Myocyte (in vitro differentiated cells): ENCODE results near the gene NOL9. TPM values are rescaled to one million over a fixed set of nuclear protein-coding genes. Genes with fewer than 3 reads are reported as not detected.
A peak's percentile ranks its signal among the peaks of the same experiment; 100 is the strongest.

Experiments used
- DNase-seq: peaks from one replicate; pipeline ENCODE4 v3.0.0-alpha.2; 2012; ENCODE audit warnings: low read depth
- total RNA-seq: library from RNA; depleted of rRNA; stranded (reverse); fragments of >200 nt; gene quantifications from 2 replicates; pipeline ENCODE4 v1.2.3, GENCODE V29; 2014

Gene NOL9
- total RNA-seq, 1 donor from 2014 or later: 25.4 TPM

DNA sequence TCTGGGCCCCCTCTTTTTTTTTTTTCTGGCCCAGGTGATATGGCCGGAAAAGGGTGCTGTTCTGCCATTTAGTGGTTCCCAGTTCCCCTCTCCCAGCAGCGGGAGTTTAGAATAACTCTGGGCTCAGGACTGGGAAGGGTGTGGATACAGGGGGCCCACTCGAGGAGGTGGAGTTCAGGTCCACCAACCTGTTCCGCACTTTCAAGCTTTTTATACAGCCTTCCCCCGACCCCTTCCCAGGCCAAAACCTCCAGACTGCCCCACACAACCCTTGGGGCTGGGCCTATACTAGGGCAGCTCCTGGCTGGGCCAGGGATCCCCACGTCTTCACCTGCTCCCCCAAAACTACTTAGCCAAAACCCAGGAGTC, 63.2 kb downstream of the NOL9 start:
- no peak for DNase-seq

DNA sequence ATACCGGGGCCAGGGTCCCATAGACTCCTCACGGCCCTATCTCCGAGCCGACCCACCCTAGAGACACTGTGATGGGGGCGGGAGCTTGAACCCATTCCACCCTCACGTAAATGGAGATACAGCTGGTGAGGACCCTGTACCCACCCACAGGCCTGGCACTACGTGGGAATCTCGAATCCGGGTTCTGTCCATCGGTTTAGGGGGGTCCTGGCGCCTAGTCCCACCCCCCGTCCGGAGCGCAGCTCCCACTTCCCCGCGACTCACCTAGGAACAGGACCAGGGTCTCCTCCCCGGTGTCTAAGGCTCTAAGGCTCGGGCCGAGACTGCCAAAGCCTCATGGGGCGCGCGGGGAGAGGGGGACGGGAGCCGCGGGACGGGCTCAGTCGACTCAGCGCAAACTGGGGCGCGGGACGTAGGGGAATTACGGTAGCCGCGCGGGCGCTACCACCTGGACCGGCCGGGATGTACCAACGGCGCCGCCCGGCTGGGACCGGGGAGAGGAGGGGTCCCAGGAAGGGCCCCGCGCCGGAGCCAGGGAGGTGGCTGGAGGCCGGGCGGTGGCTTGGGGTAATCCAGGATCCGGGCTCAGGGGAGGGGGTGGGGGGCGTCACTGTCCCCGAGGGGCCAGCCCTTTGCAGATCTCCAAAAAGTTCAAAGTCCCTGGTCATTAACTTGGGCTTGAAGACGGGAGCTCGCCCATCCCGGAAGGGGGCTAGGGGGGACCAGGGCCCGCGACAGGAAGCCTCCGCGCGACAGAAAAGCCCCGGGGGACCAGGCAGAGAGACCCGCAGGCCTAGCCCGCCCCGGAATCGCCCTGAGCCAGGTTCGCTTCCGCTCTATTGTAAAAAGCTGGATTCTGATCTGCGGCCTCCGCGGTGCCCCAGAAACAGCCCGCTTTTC, 63.9 kb downstream of the NOL9 start:
- DNase-seq: peak; percentile 73

DNA sequence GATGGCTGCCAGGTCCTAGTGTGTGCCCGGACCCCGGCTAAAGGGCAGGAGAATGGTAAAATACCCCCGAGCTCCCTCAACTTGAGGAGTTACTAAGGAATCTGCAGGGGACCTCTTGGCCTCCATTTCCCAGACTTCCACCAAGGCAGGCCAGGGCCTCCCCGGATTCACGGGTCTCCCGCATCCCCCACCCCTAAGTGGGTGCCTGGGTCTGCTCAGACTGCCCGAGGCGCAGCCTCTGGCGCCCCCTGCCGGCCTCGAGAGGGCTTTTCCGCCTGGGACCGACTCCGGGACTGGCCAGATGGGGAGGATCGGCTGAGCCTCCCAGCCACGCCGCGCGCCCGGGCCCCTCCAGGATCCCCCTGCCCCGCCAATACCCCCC, 64.5 kb downstream of the NOL9 start:
- peak; percentile 74 for DNase-seq

DNA sequence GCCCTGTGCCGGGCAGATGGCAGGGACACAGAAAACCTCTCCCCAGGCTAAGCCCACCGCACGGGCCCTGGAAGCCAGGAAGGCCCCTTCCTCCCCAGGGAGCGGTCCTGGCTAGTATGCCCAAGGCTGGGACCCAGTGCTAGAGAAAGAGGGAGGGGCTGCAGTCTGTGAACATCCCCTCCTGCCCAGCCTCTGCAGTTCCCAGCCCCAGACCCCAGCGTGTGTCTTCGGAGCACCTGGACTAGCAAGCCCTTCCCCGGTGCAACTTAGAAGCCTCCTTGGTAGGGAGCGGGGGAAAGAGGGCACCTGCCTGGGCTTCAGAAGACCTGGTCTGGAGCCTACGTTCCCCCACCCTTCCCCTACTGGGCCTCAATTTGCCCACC, 64.9 kb downstream of the NOL9 start:
- DNase-seq: no peak

DNA sequence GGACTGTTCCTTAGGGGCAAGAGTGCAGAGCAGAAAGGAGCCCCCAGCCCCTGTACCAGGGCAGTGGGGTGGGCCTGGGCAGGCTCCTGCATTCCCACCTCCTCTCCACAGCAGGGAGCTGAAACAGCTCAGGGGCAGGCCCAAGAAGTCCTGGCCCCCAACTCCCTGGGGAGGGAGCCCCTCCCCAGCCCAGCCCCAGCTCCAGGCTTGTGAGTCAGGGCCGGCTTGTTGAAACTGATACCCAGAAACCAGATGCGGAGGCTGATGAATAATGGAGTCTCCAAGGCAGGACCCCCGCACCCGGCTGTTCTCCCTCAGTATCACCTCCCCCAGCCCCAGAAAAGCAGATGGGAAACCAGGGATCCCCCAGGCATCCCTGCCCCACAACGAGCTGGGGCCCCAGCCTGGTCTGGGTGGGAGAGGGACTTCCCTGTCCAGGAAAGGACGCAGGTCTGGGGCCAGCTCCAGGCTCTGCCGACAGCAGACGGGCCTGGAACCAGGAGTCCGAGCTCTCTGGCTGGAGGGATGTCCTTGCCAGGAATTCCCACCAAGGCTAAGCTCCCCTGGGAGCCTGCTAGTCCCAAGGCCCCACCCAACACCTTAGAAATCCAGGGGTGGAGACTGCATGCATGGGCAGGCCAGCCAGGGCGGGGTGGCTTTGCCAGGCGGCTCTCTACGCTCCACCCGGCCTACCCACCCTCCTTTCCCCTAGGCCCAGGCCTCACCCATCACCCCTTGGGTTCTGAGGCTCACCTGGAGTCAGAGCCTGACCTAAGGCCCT, 65.5 kb downstream of the NOL9 start:
- no peak for DNase-seq

DNA sequence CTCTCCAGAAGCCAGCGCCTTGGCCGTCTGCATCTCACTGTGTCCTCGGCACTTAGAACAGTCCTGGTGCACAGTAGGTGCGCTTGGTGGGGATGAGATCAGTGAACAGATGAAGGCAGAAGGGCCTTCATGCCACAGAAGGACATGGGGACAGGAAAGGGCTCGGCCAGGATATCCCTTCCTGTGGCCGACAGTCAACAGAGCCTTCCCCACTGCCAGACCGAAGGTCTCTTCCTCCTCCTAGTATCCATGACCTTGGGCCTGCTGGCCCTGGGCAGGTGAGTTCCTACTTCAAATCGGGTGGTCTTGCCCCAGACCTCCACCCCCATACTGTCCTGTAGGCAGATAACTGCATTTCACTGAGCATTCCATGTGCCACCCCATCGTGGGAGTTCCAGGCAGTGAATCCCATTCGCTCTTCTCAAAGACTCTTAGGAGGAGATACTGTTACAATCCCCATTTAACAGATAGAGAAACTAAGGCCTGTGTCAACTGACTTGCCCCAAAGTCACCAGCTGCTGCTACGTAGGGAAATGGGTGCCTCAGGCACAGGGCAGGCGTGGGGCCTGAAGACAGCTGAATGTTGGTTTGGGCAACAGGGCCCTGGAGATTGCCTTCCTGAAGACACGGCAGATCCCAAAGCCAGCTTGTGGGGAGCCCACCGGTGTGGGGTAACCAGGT, 66.4 kb downstream of the NOL9 start:
- DNase-seq: no peak

DNA sequence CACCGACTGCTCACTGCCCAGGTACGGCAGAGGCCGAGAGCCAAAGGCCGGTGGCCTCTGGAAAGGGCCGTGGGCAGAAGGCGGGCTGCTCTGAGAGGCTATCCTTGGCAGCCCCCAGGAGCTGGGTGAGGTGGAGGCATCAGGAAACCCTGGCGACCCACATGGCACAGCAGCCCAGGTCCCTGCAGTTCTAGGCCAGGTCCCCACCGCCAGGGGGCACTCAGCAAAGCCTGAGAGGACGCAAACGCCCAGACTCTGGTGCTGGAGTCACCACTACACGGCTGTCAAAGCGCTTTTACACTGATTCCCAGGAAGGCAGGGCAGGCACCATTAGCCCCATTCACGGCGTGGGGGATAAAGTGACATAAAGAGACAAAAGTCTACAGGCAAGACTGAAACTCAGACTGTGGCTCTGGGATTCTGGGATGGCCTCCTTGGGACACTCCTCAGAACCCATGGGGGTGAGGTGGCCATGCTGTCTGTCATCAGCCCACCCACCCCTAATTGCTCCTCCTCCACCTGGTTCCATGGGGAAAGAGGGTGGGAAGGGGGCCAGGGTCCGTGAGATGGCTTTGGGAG, 67.8 kb downstream of the NOL9 start:
- peak; percentile 86 for DNase-seq

DNA sequence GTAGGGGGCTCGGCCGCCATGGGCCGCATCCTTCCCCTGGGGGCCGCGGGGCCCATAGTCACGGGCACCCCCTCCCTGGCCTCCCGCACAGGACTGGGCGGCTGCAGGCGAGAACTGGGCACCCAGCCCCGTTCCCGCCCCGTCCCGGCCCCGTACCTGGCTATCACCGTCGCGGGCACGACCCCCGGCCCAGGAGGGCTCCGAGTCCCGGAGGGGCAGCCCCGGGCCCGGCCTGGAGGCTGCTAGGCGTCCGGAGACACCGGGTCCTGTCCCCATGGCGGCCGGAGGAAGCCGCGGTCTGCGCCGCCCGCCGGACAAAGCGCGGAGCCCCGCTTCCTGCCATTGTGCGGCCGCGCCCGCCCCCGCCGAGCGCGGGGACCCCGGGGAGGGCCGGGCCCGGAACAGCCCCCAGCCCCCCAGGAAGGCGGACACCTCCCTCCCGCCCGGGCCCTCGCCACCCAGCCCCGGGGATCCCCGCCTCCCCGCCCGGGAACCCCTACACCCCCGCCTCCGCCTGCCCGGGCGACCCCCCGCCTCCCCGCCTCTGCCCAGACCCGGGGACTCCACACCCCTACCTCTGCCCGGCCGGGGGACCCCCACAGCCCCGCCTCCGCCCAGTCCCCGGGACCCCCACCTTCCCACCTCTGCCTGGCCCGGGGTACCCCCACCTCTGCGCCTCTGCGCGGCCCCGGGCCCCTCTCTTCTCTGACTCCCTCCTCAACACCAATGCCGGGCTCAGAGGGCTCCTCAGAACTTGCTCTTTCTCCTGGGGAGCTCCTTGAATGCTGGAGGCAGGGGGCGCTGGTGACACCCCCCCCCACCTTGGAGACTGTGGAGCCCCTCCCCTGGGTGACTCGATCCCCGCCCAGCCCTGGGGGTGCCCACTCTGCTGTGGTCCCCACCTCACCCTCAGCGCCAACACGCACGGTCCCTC, 68.9 kb downstream of the NOL9 start:
- no peak for DNase-seq

DNA sequence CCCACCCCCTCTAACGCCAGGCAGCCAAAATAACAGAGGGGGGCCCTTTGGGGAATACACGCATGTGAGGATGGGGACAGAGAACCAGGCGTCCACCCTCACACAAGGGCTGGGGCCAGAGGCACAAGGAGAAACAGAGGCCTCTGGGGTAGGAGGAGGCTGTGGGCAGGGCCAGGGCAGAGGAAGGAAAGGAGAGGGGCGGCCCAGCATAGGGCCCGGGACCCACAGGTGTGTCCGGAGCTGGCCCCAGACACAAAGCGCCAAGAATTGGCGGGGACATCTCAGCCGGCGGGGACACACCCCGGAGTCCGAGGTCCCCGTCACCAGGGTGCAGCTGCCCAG, 69.5 kb downstream of the NOL9 start:
- no peak for DNase-seq

DNA sequence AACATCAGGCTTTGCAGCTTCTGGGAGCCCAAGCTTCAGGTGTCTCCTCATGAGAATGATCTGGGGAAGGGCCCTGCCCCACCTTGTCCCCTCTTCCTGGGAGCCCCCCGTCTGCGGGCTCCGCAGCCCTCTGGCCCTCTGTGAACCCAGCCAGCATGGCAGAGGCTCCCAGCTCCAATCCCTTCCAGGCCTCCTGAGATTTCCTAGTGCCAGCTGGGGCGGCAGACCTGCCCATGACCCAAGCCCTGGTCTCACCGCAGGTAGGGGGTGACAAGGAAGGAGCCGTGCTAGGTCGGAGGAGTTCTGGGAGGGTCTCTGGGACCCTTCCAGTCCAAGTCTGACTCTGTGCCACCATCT, 70.6 kb downstream of the NOL9 start:
- DNase-seq: no peak

DNA sequence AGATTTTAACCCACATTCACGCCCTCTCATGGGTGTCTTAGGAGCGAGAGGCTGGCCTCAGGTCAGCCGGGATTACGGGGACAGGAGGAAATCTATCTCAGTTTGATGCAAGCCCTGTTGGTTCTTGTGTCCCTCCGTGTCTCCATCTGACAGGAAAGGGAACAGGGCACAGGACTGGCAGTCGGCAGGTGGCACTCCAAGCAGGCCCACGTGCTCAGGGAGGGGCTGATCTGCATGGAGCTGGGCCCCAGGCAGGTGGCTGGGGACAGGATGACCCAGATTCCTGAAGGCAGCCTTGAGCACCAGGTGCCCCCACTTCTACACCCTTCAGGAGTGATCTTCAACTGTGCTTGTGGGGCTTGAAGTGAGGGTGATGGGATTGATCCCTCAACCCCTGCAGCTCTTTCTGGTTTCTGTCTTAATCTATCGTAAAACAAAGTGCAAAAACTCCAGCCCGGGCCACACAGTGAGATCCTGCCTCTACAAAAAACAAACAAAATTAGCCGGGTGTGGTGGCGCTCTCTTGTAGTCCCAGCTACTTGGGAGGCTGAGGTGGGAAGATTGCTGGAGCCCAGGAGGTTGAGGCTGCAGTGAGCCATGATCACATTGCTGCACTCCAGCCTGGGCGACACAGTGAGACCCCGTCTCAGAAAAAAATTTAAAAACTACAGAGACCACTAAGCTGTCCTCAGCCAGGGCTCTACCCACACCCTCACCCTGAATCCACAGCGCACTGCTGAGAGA, 71.1 kb downstream of the NOL9 start:
- DNase-seq: no peak

DNA sequence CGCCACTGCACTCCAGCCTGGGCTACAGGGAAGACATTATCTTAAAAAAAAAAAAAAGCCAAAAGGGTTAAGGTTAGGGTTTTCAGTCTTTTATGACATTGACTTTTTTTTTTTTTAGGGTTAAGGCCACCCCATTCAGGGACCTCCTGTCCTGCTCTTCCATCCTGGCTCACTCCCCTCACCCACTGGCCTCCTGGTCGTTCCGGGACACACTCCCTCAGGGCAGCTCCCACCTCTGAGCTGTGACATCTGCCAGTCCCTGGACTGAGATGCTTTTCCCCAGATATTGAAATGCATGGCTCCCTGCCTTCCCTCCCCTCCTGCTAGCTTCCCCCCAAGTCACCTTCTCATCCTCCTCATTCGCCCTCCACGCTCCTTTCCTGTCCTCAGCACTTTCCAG, 72.5 kb downstream of the NOL9 start:
- no peak for DNase-seq

DNA sequence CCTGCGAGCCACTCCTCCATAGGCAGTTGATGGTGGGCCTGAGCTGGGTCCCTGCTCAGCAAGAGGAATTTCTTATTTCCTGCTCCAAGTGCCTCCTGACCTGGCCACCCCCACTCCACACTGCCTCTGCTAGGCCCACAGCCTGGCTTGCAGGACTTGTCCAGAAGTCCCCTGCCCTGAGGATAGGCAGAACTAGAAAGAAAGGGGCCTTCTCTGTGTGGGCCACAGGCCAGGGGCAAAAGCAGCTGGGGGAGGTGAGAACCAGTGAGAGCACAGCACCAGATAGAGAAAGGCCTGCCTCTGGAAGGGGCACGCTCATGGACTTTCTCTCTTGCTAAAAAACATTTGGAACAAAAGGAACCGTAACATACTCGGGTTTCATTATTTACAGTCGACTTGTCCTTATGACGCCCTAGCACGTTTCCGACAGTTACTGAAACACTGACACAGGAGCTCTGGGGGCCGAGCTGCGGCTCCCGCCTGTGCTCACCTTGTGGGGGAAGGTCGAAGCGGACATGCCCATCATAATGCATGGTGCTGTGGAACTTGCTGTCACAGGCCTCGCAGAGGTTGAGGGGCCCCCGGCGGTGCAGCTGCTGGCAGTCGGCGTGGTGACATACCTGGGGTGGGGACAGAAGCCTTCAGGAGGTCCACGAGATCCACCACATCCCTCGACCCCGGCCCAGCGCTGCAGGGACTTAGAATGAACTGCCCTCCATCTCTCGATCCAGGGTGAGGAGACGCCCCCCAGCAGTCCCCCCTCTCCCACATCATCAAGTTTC, 77.1 kb downstream of the NOL9 start:
- no peak for DNase-seq

DNA sequence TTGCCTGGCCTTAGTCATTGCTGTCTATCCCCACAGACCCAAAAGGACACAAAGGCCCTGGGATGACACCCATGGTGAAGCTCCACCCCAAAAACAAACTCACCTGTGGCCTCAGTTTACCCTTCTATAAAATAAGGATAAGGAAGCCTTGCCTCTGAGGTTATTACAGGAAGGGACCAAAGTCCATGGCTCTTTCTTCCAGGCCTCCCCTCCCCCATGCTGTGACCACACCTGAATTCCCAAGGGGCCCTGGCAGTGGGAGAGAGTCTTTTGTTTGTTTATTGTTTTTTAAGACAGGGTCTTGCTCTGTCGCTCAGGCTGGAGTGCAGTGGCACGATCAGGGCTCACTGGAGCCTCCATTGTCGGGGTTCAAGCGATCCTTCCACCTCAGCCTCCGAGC, 77.8 kb downstream of the NOL9 start:
- no peak for DNase-seq

DNA sequence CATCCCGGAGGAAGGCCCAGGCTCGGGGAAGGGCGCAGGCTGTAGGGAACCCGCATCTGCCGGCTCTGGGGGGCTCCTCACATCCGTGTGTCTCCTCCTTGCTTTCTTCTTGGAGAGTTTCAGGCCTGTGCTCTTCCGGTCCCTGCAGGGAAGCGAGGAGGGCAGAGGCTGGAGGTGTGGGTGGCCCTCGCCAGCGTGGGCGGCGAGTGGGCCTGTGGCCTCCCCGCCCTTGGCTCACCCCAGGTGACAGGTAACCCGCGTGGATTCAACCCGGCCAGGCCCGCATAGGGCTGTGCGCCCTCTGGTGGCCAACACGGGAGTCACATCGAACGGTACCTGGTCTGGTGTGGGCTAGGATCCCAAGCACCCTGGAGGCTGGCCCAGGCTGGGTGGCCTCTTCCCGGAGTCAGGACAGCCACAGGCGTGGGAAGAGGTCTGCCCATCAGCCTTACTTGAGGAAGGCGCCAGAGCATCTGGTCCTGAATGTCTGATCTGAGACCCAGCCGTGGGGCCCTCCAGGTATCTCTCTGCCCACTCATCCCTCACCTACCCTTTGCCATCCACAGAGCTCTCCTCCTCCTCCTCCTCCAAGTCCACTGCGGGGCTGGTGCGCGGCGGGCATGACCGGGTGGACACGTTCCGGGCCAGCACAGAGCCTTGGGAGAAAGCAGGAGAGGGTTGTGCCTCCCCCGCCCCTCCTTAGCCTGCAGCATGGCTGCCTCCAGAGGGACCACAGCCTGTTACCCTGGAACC, 78.8 kb downstream of the NOL9 start:
- DNase-seq: no peak

DNA sequence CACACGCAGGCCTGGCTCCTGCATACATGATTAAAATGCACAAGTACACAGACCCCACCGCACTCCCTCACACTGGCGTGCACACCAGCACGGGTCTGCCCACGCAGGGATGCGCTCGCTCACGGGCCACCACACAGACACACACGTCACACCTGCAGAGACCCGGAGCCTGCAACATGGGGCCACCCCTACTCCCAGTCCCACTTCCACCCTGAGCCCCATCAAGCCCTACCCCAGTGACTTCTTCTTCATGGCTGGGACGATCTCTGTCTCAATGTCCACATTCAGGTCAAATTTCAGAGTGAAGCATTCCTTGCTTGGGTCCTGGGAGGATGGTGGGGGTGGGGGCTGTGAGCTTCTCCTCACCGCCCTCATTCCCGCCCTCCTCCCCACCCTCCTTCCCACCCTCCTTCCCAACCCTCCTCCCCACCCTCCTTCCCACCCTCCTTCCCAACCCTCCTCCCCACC, 79.5 kb downstream of the NOL9 start:
- DNase-seq: no peak

DNA sequence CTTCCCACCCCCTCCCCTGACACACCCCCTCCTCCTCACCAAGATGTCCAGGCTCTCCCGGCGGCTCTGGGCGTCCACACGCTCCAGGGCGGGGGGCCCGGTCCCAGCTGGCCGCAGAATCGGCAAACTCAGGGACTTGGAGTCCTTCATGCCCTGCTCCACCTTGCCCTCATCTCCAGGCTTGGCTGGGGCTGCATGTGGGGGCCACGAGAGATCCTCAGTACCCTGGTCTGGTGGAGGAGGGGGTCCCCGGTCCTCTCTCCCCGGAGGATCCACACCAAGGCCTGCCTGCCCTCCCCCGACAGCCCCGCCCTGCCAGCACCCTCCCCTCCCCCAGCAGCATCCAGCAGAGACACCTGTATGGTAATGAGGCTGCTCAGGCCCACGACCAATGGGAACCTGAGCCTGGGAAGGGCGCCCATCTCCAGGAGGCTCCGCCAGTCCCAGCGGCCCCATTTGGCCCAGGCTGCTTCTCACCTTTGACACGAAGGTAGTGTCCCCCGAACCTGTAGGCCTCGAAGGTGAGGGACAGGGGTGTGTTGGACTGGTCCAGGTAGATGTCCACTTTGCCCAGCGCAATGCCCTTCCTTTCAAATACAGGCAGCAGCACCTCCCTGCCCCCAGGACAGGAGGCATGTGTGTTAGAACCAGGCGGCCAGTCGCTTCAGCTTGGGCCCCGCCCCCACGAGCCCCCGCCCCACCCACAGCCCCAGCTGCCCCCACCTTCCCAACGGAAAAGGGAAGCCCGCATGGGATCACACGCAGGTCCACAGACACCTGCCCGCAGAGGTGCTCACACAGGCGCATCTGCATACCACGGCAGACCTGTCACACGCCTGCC, 80.1 kb downstream of the NOL9 start:
- DNase-seq: no peak

DNA sequence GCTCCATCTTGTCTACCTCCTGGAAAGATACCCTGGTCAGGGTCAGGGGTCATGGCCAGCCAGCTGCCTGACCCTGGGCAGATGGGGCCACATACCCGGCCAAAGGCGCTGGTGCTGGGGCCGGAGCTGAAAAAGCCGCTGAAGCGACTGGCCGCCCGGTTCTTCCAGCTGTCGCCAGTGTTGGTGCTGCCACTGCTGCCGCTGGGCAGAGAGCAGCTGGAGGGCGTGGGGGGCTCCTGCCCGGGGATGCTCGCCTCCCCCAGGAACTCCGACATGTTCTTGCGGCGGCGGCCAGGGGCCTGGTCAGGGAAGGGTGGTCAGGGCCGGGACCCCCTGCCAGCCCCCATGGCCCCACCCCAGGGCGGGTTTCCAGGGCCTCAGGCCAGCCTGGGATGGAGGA, 81.2 kb downstream of the NOL9 start:
- DNase-seq: no peak
